Epithelial cell of proximal tubule (primary cell): Measurements from ENCODE around the gene DPAGT1. TPM values are rescaled to one million over a fixed set of nuclear protein-coding genes. Genes with fewer than 3 reads are reported as not detected.
"Not testable (repeated sequence)": the region's sequence is repeated elsewhere in the genome, so short reads cannot be mapped to it uniquely, and the experiment has no call there.

Experiments
- DNase-seq: peaks from one replicate; pipeline ENCODE4 v3.0.0-alpha.2; 2011; ENCODE audit warnings: low read depth
- H3K4me3 ChIP-seq: 2 replicates; pipeline ENCODE4 v1.5.1; 2011; ENCODE audit warnings: low read depth, mild to moderate bottlenecking, low read length
- CTCF ChIP-seq: conservative IDR thresholded peaks from 2 replicates; pipeline ENCODE4 v1.5.1; 2012; ENCODE audit warnings: low read depth, mild to moderate bottlenecking, low read length
- total RNA-seq: library from RNA; depleted of rRNA; stranded (reverse); fragments of >200 nt; gene quantifications from 2 replicates; pipeline ENCODE4 v1.2.3, GENCODE V29; 2015

The DPAGT1 gene
- total RNA-seq, 1 donor from 2014 or later = 24.8 TPM

- H3K4me3 ChIP-seq = no peak overlapping the region
- TF ChIP-seq CTCF = peak; percentile 66
- no peak for DNase-seq
These were observed 43.3 kb upstream of the DPAGT1 start for GRCh38 chr11:119144825-119145486.

GRCh38 chr11:119139276-119139675 lies 37.6 kb upstream of the DPAGT1 start:
- not testable (repeated sequence) for DNase-seq, H3K4me3 ChIP-seq

- H3K4me3 ChIP-seq = no peak overlapping the region
- peak; percentile 77 for TF ChIP-seq CTCF
- no peak for DNase-seq
These were observed 32.8 kb upstream of the DPAGT1 start for GRCh38 chr11:119134389-119134978.

GRCh38 chr11:119130662-119131061 lies 29.0 kb upstream of the DPAGT1 start:
- DNase-seq = no peak
- TF ChIP-seq CTCF = no peak
- H3K4me3 ChIP-seq = no peak overlapping the region

GRCh38 chr11:119126675-119127268 lies 25.1 kb upstream of the DPAGT1 start:
- no peak overlapping the region for H3K4me3 ChIP-seq
- DNase-seq = no peak
- no peak for TF ChIP-seq CTCF

- no peak for TF ChIP-seq CTCF
- DNase-seq = no peak
- H3K4me3 ChIP-seq = no peak overlapping the region
These were observed 24.2 kb upstream of the DPAGT1 start for GRCh38 chr11:119125821-119126220.

GRCh38 chr11:119121811-119122124 lies 20.1 kb upstream of the DPAGT1 start:
- DNase-seq = no peak
- peak overlapping the region; percentile 88 for H3K4me3 ChIP-seq
- no peak for TF ChIP-seq CTCF
